ENCODE measurements around the gene TPTE2.
"Not testable (repeated sequence)": the region's sequence is repeated elsewhere in the genome, so short reads cannot be mapped to it uniquely, and the experiment has no call there.

Gene TPTE2

DNA sequence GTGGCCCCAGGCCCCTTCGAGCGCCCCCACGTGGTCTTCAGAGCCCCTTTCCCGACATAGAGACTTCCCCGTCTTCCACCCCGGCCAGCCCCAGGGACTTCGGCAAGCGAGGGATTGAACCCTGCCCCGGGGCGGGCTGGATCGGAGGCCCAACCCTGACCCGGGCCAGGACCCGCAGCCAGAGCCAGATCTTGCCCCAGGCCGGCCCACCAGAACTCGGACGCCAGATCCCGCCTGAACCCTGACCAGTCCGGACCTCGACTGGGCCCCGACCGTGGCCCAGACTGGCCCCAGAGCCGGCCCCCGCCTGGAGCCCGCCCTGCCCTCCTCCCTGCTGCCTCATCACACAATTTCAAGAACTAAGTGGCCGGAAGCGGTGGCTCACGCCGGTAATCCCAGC, 253 bp upstream of the TPTE2 start:
- no peak for DNase-seq

DNA sequence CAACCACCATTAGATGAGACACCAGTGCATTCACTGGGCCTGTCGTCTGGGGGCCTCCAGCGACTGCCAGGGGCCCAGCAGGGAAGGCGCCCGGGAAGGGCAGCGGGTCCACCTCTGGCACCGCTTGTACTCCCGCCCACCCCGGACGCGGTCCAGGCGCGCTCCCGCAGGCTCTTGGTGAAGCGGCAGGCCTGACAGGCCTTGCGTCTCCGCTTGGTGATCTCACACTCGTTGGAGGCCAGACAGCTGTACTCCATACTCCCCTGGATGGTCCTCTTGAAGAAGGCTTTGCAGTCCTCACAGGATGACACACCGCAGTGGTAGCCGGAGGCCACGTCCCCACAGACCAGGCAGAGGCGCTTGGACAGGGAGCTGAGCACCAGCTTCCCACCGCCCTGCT, 660 bp downstream of the TPTE2 start:
- not testable (repeated sequence) for DNase-seq

DNA sequence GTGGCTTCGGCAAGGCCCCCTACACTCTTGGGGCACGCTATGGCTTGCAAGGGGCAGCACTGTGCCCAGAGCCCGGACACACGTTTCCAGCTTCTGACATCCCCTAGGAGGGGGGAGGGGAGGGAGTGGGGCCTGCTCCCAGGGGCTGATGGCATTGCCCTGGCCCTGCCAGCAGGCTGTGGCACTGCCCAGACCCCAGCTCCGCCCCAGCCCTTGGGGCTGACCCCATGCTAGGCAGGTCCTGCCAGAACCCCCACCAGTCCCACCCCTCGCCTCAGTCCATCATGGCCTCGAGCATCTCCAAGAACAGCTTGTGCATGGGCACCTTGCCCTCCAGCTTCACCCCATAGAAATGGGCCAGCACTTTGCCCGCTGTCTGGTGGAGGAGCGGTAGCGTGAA, 1.6 kb downstream of the TPTE2 start:
- not testable (repeated sequence) for DNase-seq

DNA sequence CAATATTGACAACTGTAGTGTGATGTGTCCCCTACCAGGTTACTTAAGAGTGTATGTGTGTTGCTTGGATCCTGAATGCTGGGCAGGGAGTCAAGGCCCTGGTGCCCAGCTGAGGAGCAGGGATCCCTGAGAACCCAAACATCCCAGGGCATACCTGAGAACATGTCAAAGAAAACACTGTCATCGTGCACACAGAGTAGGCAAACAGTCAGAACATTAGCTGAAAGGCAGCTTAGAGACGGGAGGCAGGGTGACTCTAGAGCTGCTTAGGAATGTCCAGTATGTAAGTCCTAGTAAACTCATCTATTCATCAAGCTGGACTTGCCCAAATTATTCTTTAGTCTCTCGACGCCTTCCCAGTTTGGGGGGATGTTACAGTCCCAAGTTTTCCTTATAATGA, 4.0 kb downstream of the TPTE2 start:
- not testable (repeated sequence) for DNase-seq

DNA sequence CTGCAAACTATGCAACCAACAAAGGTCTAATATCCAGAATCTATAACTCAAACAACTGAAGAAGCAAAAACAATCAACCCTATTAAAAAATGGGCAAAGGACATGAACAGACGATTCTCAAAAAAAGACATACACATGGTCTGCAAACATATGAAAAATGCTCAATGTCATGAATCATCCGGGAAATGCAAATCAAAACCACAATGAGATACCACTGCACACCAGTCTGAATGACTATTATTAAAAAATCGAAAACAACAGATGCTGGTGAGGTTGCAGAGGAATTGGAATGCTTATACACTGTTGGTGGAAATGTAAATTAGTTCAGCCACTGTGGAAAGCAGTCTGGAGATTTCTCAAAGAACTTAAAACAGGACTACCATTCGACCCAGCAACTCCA, 12.1 kb downstream of the TPTE2 start:
- not testable (repeated sequence) for DNase-seq

DNA sequence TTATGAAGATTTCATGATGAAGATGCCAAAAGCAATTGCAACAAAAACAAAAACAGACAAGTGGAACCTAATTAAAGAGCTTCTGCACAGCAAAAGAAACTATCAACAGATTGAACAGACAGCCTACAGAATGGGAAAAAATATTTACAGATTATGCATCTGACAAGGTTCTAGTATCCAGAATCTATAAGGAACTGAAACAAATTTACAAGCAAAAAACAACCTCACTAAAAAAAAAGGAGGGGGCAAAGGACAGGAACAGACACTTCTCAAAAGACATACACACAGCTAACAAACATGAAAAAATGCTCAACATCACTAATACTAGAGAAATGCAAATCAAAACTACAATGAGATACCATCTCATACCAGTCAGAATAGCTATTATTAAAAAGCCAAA, 35.7 kb downstream of the TPTE2 start:
- DNase-seq: not testable (repeated sequence)

DNA sequence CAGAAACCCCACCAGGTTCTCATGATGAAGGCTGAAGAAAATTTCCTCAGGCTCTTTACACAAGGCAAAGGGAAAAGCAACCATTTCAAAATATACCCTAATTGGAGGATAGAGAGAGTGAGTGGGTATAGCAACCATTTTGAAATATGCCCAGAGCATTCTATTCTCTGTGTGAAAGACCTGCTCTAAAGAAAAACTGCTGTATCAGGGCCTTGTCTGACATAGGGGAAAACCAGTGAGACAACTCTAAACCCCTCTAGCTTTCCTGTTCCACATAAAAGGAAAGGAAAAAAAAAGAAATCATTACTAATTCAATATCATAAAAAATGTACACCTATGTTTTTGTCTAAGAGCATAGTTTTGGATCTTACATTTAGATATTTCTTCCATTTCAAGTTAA, 42.3 kb downstream of the TPTE2 start:
- no peak for DNase-seq

DNA sequence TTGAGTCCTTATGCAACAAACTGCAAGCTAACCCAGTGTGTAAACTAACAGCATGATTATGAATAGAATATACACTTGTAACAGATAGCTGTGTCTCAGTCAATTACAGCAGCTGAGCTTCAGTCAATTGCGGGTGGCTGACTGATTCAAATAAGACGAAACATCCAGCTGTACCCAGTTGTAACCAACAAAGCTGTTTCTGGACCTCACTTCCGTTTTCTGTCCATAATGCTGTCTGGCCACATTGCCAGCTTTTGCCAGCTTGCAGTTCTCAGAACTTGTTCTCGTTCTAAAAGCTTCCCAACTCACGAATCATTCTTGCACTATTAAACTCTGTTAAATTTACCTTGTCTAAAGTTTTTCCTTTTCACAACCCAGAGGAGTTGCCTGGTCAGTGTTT, 53.7 kb downstream of the TPTE2 start:
- DNase-seq: not testable (repeated sequence)

DNA sequence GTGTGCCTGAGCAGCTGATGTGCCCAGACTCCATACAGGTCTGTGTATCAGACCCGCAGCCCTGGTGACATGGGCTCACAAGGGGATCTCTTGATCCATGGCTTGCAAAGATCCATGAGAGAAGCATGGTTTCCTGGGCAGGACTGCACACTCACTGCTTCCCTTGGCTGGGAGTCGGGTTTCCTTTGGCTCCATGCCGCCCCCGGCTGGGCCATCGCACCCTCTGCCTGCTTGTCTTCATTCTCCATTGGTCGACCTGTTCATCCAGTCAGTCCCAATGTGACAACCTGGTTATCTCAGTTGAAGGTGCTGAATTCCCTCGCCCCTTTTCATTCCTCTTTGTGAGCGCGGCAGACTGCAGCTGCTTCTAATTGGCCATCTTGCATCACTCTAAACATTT, 101.2 kb downstream of the TPTE2 start:
- DNase-seq: not testable (repeated sequence)

DNA sequence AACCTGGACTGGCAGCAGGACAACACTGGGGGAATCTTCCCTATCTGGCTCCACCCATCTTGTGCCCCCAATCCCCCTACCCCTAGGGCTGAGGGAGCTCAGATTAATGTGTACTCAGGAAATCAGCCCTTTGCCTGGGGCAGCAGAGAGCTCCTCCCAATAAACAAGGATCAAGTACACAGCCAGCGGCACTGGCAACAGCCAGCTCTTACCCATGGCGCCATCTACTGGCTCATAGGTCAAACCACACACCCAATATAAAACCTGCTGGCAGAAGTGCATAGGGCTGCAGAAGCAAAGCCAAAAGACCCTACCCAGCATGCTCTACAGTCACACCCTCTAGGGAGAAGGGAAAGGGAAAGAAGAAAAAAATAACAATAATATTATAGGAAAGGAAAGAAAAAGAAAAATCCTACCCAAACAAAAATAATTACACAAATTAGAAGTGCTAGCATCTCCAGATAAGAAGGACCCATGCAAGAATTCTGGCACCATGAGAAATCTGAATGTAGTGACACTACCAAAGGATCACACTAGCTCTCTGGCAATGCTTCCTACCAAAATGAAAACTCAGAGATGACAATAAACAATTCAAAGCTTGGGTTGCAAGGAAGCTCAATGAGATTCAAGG, 122.2 kb downstream of the TPTE2 start:
- peak; percentile 2 for DNase-seq

DNA sequence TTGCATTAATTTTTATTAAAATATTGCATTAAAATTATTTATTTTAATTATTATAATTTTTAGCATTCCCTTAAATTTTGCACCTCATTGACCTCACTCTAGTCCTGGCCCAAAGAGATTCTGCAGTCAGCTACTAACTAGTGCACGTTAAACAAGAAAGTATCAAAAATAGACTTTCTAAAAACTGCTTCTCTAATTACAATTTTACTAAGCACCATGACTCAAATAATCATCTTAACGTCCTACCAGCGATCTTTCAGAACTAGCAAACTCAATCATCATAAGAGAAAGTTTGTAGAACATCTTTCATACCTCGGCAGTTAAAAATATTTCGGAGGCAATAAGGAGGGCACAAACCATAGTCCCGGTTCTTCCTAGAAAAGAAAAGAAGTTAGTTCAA, 123.6 kb downstream of the TPTE2 start:
- DNase-seq: not testable (repeated sequence)

DNA sequence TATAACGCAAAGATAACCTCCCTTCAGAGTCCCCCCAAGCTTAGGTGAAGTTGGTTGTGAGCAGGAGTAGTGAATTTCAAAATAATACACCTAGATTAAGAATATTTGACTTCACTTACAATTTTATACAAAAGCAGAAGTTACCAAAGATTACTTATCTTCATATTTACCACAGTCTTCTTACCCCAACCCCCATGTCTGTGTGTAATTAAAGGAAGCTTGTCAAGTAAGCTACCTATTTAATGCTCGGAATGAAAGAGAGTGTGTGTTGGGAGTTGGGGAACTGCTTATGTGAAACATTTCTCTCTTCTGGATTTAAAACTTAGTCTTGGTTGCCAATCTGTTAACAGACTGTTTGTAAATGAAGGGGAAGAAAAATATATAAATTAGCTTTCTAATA, 139.1 kb downstream of the TPTE2 start:
- not testable (repeated sequence) for DNase-seq

DNA sequence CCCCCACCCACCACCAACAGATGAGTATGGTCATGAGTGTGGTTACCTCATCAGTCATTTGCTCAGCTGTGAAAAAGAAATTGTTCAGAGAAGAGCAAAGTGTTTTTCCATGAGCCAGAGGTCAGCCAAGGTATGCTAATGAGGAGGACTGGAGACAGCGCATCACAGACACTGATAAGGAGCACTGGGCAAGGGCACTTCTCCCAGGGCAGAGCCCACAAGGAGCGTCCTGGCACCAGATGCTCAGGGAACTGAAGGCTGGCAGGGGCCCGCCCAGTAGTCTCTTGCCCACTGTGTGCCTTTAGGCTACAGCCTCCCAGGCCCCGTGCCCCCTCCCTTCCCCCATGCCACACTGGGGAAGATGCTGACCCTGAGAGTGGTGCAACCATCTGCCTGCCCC, 148.8 kb downstream of the TPTE2 start:
- DNase-seq: not testable (repeated sequence)

DNA sequence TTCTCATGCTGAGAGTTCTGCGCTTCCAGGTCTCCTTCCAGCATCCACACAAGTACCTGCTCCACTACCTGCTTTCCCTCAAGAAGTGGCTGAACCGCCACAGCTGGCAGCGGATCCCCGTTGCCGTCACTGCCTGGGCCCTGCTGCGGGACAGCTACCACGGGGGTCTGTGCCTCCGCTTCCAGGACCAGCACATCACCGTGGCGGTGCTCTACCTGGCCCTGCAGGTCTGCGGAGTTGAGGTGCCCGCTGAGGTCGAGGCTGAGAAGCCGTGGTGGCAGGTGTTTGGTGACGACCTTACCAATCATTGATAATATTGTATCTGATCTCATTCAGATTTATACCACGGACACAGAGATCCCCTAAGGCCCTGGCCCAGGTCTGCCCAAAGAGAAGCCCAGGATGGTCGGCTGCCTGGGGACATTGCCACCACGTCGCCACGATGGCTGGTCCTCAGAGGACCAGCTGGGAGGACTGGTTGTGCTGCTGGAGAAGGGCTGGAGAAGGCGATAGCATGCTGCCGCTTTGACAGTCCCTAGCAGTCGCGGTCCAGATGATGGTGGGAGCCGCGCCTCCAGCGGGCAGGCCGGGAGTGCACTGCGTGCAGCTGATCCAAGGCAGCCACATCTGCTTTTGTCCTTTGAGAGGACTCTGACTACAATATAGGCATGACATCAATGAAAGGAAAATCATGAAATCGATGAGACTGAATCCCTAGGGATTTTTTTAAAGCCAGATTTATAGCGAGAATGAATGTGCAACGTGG, 178.4 kb downstream of the TPTE2 start:
- DNase-seq: not testable (repeated sequence)

DNA sequence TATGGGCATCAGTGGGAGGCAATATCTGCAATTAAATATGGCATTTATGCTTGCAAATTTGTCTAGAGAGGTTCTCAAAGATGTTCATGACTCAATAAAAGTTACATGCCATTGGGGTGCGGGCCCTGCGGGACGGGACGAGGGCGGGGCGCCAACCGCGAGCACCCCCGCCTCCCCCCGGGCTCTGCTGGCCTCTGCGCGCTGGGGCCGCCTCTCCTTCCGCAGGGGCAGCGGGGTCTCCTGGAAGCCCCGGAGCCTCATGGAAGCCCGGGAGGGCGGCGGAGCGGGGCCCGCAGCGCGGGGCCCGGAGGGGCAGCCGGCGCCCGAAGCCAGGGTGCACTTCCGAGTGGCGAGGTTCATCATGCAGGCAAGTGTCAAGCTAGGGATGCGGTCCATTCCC, 179.2 kb downstream of the TPTE2 start:
- DNase-seq: no peak
